IPS DF 6.9 (cell line): ENCODE results near the gene AGRN.
"Not testable (repeated sequence)": the region's sequence is repeated elsewhere in the genome, so short reads cannot be mapped to it uniquely, and the experiment has no call there.

ENCODE experiments used
- DNase-seq: peaks from one replicate; pipeline ENCODE4 v3.0.0-alpha.2; 2013; ENCODE audit warnings: low read depth, low spot score
- H3K27ac ChIP-seq: one replicate; pipeline ENCODE4 v1.5.1; 2013; ENCODE audit warnings: low read length, control low read depth
- H3K27me3 ChIP-seq: 2 replicates; pipeline ENCODE4 v1.6.1; 2013; ENCODE audit warnings: mild to moderate bottlenecking, low read length; ENCODE audit not compliant: control insufficient read depth, insufficient read depth
- H3K36me3 ChIP-seq: 2 replicates; pipeline ENCODE4 v1.6.1; 2013; ENCODE audit warnings: low read length; ENCODE audit not compliant: control insufficient read depth, insufficient read depth
- H3K4me1 ChIP-seq: 2 replicates; pipeline ENCODE4 v1.6.1; 2013; ENCODE audit warnings: low read length; ENCODE audit not compliant: control insufficient read depth, insufficient read depth
- H3K4me3 ChIP-seq: 2 replicates; pipeline ENCODE4 v1.5.1; 2013; ENCODE audit warnings: mild to moderate bottlenecking, low read length
- H3K9me3 ChIP-seq: 2 replicates; pipeline ENCODE4 v1.6.1; 2013; ENCODE audit warnings: low read length, inconsistent platforms; ENCODE audit not compliant: control insufficient read depth, insufficient read depth
- WGBS: extraction: QIAGEN DNeasy Blood & Tissue Kit; methylation state at CpG from one replicate; pipeline ENCODE4 v1.1.7; 2013; ENCODE audit warnings: mixed read lengths, missing lambda C conversion rate; ENCODE audit not compliant: insufficient read length, insufficient coverage; 5-methylcytosine and 5-hydroxymethylcytosine counted together

AGRN gene

DNA sequence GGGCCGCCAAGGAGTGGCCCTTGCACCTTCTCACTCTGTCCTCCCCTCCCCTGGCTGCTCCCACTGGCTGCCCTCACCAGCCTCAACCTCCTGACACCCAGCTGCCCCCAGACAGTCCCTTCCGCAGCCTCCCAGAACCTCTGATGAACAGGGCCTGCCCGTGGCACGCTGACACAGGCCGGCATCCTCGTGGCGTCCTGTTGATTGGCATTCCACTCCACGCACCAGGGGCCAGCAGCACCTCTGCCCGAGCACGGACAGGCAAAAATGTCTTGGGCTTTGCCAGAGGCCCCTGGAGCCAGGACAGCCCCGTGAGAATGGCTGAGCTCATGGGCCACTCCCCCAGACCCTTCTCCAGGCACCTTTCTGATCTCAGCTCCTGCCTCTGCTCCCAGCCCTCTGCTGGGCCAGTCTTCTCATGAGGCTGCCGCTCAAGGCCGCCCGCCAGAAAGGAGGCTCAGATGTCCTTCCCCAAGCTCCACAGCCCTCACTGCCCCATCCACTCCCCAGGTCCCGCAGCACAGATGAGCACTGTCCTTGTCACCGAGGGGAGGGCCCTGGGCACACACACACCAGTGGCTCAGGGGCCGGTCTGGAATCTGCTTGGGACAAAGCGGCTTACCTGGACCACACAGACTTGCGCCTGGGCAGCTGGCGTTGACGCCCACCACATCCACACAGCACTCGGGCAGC is 70.0 kb downstream of the AGRN start:
- DNase-seq: no peak
- no peaks in the 10 kb centered on the region for H3K4me1 ChIP-seq
- H3K36me3 ChIP-seq: peaks cover 4% of the 10 kb centered on the region; the same call in 1 of the 2 replicates
- no peaks in the 10 kb centered on the region for H3K27me3 ChIP-seq
- no CpG with 5 or more reads among the region's 22 CpGs for WGBS
- no peak overlapping the region for H3K27ac ChIP-seq
- no peak overlapping the region for H3K4me3 ChIP-seq
- H3K9me3 ChIP-seq: no peaks in the 10 kb centered on the region

DNA sequence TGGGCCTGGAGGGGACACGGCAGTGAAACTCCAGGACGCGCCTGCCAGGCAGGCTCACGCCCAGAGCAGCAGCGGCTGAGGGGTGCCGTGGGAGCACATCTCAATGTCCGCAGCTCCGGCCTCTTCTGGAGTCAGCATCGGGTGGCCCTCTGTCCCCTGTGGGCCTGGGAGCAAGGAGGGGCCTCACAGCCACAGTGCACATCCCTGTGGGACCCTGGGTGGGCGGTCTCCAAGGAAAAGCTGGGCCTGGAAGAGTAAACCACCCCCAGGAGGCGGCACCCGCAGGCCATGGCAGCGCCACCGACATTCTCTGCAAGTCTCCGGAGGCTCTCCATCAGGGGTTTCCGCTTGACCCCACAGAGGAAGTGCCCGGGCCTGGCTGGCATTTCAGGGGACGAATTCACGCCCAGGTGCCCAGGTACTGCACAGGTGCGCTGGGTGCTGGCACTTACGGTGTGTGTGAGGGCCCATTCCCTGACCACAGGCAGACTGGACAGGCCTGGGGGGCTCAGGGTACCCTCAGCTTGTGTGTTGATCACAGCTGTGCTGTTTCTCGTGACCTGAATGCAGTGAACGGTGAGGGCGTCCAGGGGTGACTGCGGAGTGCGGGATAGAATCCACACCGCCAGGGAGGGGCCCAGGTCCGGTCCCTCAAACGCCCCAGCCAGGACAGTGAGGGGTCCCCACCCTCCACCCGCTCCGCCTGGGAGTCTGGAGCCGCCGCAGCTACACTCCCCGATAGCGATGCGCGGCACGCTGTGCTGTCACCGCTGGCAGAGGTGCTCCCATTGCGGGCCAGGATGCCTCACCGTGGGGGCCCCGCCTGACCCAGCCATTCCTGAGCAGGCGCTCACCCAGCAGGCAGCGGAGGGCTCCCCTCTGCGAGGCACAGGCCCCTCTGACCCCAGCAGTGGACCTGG is 70.8 kb downstream of the AGRN start:
- peaks cover 4% of the 10 kb centered on the region; the same call in 1 of the 2 replicates for H3K36me3 ChIP-seq

DNA sequence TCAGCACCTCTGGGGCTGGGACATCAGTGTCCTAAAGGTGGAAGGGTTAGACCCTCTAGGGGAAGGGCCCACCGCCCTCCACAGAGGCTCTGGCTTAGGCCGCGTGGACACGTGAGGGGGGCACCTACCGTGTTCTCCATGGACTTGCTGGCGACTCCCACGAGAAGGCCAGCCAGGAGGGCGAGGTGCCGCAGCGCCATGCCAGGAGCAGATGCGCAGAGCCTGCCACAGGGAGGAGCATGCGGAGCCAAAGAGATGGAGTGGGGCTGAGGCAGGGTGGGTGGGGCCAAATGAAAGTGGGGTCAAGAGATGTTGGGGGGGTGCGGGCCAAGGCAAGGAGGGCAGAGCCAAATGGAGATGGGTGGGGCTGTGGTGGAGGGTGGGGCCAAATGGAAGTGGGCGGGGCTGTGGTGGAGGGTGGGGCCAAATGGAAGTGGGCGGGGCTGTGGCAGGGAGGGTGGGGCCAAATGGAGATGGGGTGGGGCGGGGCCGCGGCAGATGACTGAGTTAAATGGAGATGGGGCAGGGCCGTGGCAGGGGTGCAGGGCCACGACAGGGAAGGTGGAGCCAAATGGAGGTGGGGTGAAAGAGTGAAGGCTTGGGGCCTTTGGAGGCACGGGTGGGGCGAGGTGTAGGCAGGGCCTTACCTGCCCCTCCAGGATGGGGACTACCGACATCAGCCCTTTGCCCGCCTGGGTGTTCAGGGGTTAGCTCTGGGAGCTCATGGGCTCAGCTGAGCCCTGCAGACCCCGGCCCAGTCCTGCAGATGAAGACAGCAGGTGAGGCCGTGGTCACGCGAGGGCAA is 71.6 kb downstream of the AGRN start:
- DNase-seq: no peak
- no CpG with 5 or more reads among the region's 28 CpGs for WGBS

More for the DNA sequence above, 70.8 kb downstream of the AGRN start:
- H3K9me3 ChIP-seq: no peaks in the 10 kb centered on the region
- no CpG with 5 or more reads among the region's 45 CpGs for WGBS
- H3K4me1 ChIP-seq: no peaks in the 10 kb centered on the region
- no peak overlapping the region for H3K27ac ChIP-seq
- no peak overlapping the region for H3K4me3 ChIP-seq
- H3K27me3 ChIP-seq: no peaks in the 10 kb centered on the region
- no peak for DNase-seq

DNA sequence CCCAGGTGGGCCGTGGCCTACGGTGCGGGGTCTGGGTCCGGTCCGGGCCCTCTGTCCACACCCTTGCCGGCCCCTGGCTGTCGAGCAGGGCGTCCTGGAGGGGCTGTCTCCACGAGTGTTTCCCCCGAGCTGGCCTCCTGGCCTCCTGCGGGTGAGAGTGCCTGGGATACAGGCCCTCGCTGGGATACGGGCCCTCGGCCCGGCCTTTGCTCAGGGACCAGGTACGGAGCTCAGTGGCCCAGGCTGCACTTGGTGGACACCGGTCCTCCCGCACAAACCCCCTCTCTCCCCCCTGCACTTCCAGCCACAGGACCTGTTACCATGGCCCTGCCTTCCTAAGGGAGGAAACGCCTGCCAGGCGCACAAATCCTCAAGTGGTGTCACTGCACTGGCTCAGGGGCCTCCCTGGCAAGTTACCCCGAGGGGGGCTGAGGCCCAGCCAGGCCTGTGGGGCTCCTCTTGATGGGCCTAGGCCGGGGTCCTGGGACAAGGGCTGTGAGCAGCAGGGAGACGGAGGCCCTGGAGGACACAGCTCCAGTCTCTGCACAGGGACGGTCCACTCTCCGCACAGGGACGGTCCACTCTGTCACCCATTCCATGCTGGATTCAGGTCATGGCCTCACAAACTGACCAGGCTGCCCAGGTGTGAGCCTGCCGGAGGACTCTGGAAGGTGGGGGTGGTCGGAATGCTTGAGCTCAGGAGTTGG is 72.4 kb downstream of the AGRN start:
- DNase-seq: no peak

More for the DNA sequence above, 71.6 kb downstream of the AGRN start:
- H3K36me3 ChIP-seq: peaks cover under 1% of the 10 kb centered on the region; the same call in 1 of the 2 replicates
- no peaks in the 10 kb centered on the region for H3K27me3 ChIP-seq
- H3K4me3 ChIP-seq: no peak overlapping the region
- no peaks in the 10 kb centered on the region for H3K9me3 ChIP-seq
- H3K4me1 ChIP-seq: no peaks in the 10 kb centered on the region
- no peak overlapping the region for H3K27ac ChIP-seq

DNA sequence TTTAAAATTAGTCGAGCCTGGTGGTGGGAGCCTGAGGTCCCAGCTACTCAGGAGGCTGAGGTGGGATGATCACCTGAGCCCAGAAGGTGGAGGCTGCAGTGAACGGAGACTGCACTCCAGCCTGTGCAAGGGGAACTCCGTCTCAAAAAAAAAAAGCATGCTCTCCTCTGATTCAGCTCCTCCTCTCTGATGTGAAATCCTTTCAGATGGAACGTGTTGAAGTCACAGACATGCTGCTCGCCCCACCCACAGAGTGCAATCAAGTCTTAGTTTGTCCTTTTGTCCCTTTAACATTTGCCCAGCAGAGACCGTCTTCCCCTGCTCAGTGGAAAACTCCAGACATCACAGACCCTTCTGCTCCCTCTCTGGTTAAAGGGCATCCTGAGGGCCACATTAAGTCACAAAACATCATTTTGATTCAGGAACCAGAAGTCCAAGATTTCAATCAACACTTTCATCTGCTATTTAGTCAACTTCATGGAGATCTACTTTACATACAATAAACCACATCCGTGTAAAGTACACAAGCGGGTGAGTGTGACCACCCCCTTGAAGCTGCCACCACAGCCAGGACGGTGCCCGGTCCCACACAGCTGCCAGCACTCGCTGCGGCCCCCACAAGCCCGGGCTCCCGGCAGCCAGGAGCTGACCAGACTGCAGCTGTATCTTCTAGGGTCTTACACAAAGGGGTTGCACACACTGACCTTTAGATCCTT is 73.1 kb downstream of the AGRN start:
- Histone ChIP-seq H3K4me3 (no peak overlapping the region), H3K4me1 (no peaks in the 10 kb centered on the region), H3K36me3 (no peaks in the 10 kb centered on the region; the same call in 1 of the 2 replicates), H3K9me3 (no peaks in the 10 kb centered on the region), H3K27me3 (no peaks in the 10 kb centered on the region), H3K27ac (no peak overlapping the region)
- DNase-seq: no peak
- no CpG with 5 or more reads among the region's 14 CpGs for WGBS

More for the DNA sequence above, 72.4 kb downstream of the AGRN start:
- Histone ChIP-seq H3K4me1 (no peaks in the 10 kb centered on the region), H3K27me3 (no peaks in the 10 kb centered on the region), H3K27ac (no peak overlapping the region), H3K4me3 (no peak overlapping the region), H3K9me3 (no peaks in the 10 kb centered on the region), H3K36me3 (no peaks in the 10 kb centered on the region; the same call in 1 of the 2 replicates)
- WGBS: no CpG with 5 or more reads among the region's 28 CpGs

DNA sequence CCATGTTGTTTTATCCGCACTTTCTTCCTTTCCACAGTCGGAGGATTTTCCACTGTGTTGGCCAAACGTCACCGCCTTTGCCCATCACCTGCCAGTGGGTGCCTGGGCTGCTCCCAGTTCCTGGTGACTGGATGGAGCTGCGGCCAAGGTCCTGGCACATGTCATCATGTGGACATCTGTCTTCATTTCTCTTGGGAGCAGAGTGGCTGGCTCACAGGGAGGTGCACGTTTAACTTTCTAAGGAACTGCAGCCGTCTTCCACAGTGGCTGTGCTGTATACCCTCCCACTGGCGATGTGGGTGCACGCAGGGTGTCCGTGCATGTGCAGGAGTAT is 73.7 kb downstream of the AGRN start:
- no peak for DNase-seq

DNA sequence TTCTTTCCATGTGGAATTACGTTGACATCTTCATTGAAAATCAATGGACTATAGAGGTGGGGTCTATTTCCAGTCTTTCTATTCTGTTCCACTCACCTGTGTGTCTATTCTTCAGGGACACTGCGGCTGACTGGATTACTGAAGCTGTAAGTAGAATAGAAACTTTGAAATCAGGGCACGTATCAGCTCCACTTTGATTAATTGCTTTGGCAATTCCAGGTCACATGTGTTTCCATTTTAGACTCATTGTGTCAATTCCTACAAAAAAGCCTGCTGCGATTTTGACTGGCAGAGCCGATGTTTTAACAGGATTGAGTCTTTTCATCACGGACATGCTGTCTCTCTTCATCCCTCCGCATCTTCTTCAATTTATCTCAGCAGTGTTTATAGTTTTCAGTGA is 75.1 kb downstream of the AGRN start:
- no CpG with 5 or more reads among the region's 7 CpGs for WGBS
- H3K4me1 ChIP-seq: no peaks in the 10 kb centered on the region
- no peak overlapping the region for H3K4me3 ChIP-seq
- DNase-seq: no peak
- H3K27me3 ChIP-seq: no peaks in the 10 kb centered on the region
- no peak overlapping the region for H3K27ac ChIP-seq
- no peaks in the 10 kb centered on the region for H3K9me3 ChIP-seq
- H3K36me3 ChIP-seq: no peaks in the 10 kb centered on the region; the same call in 1 of the 2 replicates

More for the DNA sequence above, 73.7 kb downstream of the AGRN start:
- no peaks in the 10 kb centered on the region for H3K27me3 ChIP-seq
- no peak overlapping the region for H3K4me3 ChIP-seq
- H3K9me3 ChIP-seq: no peaks in the 10 kb centered on the region
- WGBS: no CpG with 5 or more reads among the region's 10 CpGs
- no peak overlapping the region for H3K27ac ChIP-seq
- H3K36me3 ChIP-seq: no peaks in the 10 kb centered on the region; the same call in 1 of the 2 replicates
- no peaks in the 10 kb centered on the region for H3K4me1 ChIP-seq

DNA sequence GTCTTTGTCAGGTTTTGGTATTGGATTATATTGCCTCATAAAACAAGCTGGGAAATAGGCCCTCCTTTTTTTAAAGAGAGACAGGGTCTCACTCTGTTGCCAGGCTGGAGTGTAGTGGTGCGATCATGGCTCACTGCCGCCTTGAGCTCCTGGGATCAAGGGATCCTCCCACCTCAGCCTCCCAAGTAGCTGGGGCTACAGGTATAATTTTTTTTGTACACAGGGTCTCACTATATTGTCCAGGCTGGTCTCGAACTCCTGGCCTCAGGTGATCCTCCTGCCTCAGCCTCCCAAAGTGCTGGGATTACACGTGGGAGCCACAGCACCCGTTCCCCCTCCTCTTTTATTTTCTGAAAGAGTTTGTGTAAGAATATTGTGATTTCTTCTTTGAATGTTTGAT is 76.2 kb downstream of the AGRN start:
- not testable (repeated sequence) for H3K27ac ChIP-seq, H3K4me1 ChIP-seq, DNase-seq, H3K9me3 ChIP-seq, H3K4me3 ChIP-seq, H3K36me3 ChIP-seq, H3K27me3 ChIP-seq
- no CpG with 5 or more reads among the region's 5 CpGs for WGBS

DNA sequence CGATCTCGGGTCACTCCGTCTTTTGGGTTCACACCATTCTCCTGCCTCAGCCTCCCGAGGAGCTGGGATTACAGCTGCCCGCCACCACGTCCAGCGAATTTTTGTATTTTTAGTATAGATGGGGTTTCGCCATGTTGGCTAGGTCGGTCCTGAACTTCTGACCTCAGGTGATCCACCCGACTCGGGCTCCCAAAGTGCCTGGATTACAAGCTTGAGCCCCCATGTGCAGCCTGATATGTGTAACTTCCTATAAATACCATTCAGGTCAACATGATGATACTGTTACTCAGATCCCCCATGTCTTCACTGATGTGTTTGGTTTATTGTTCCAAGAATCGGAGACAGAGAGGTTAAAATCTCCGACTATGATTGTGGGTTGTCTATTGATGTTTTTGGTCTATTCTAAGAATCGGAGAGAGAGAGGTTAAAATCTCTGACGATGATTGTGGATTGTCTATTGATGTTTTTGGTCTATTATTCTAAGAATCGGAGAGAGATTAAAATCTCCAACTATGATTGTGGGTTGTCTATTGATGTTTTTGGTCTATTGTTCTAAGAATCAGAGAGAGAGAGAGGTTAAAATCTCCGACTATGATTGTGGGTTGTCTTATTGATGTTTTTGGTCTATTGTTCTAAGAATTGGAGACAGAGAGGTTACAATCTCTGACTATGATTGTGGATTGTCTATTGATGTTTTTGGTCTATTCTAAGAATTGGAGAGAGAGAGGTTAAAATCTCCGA is 78.9 kb downstream of the AGRN start:
- H3K4me1 ChIP-seq: no peaks in the 10 kb centered on the region
- H3K4me3 ChIP-seq: no peak overlapping the region
- no peak overlapping the region for H3K27ac ChIP-seq
- no peaks in the 10 kb centered on the region for H3K9me3 ChIP-seq
- H3K27me3 ChIP-seq: no peaks in the 10 kb centered on the region
- no peaks in the 10 kb centered on the region for H3K36me3 ChIP-seq
- WGBS: no CpG with 5 or more reads among the region's 18 CpGs
- no peak for DNase-seq
